SK-N-SH (cell line): ENCODE data around the gene TTYH3. TPM values are rescaled to one million over a fixed set of nuclear protein-coding genes. Genes with fewer than 3 reads are reported as not detected.

Experiments used
- CTCF ChIA-PET: fragments of 300-600, 350-600 bp; formaldehyde crosslinking; extraction: SDS; loops from one replicate; lab custom pipeline; 2021; lab: Yijun Ruan, JAX
- POLR2A ChIA-PET: fragments of 350-600 bp; sonication (Branson Sonifier 250); formaldehyde crosslinking; extraction: SDS; loops from one replicate; lab custom pipeline; 2020; ENCODE audit warnings: antibody characterized with exemption, inconsistent platforms; lab: Yijun Ruan, JAX
- DNase-seq: peaks from one replicate; pipeline ENCODE4 v3.0.0; 2012
- H2AFZ ChIP-seq: fragments of 200-600 bp; sonication (generic); 2 replicates; pipeline ENCODE4 v1.8.1; 2016; ENCODE audit warnings: antibody characterized with exemption, mild to moderate bottlenecking, low read depth
- H3F3A ChIP-seq: fragments of 200-600 bp; sonication (generic); replicated peaks from 2 replicates; pipeline ENCODE3; 2016; ENCODE audit warnings: antibody characterized with exemption, mild to moderate bottlenecking; ENCODE audit not compliant: insufficient read depth
- H3K27ac ChIP-seq, 2 experiments: fragments of 200-500 bp in 1 of 2; fragments of 200-600 bp in 1 of 2; sonication (Bioruptor generic) in 1 of 2; sonication (generic), shearing (Covaris generic) in 1 of 2; 2 replicates each; pipeline versions ENCODE4 v1.5.1 to v1.6.1; 2014 to 2016; ENCODE audit warnings: low read depth in 2 of 2, inconsistent platforms in 1 of 2, low read length in 1 of 2, mild to moderate bottlenecking in 1 of 2, mixed read lengths in 1 of 2
- H3K27me3 ChIP-seq: fragments of 200-600 bp; sonication (generic), shearing (Covaris generic); 2 replicates; pipeline ENCODE4 v1.6.1; 2016; ENCODE audit warnings: mixed run types; ENCODE audit not compliant: insufficient read depth
- H3K36me3 ChIP-seq, 2 experiments: fragments of 200-500 bp in 1 of 2; fragments of 200-600 bp in 1 of 2; sonication (Bioruptor generic) in 1 of 2; sonication (generic) in 1 of 2; replicated peaks in 1 of 2; 2 replicates each; pipeline versions ENCODE3 to v1.5.1; 2014 to 2016; ENCODE audit warnings: low read length in 1 of 2, mild to moderate bottlenecking in 1 of 2; ENCODE audit not compliant: insufficient read depth in 2 of 2, control insufficient read depth in 1 of 2
- H3K4me1 ChIP-seq, 2 experiments: fragments of 200-500 bp in 1 of 2; fragments of 200-600 bp in 1 of 2; sonication (Bioruptor generic) in 1 of 2; sonication (generic), shearing (Covaris generic) in 1 of 2; 2 replicates each; pipeline versions ENCODE4 v1.5.1 to v1.6.1; 2014 to 2016; ENCODE audit warnings: low read depth in 1 of 2, low read length in 1 of 2, mixed run types in 1 of 2; ENCODE audit not compliant: insufficient read depth in 2 of 2, control insufficient read depth in 1 of 2
- H3K4me2 ChIP-seq: fragments of 200-600 bp; sonication (generic), shearing (Covaris generic); 2 replicates; pipeline ENCODE4 v1.6.1; 2017; ENCODE audit warnings: mixed run types
- H3K4me3 ChIP-seq, 2 experiments: fragments of 200-500 bp in 1 of 2; fragments of 200-600 bp in 1 of 2; sonication (Bioruptor generic) in 1 of 2; sonication (generic), shearing (Covaris generic) in 1 of 2; 2 replicates each; pipeline versions ENCODE4 v1.5.1 to v1.8.1; 2014 to 2016; ENCODE audit warnings: low read depth in 2 of 2, inconsistent platforms in 1 of 2, low read length in 1 of 2, mild to moderate bottlenecking in 1 of 2, mixed read lengths in 1 of 2, moderate library complexity in 1 of 2
- H3K79me2 ChIP-seq: fragments of 200-600 bp; sonication (generic); 2 replicates; pipeline ENCODE4 v1.8.1; 2017; ENCODE audit warnings: mild to moderate bottlenecking; ENCODE audit not compliant: insufficient read depth
- H3K9ac ChIP-seq: fragments of 200-600 bp; sonication (generic); 2 replicates; pipeline ENCODE4 v1.6.1; 2017; ENCODE audit warnings: mixed run types
- H3K9me2 ChIP-seq: fragments of 200-600 bp; sonication (generic); 2 replicates; pipeline ENCODE4 v1.6.1; 2017; ENCODE audit warnings: mixed run types
- H3K9me3 ChIP-seq: fragments of 200-600 bp; sonication (generic); 2 replicates; pipeline ENCODE4 v1.6.1; 2017; ENCODE audit warnings: mixed run types, mild to moderate bottlenecking, moderate library complexity
- H4K20me1 ChIP-seq: fragments of 200-600 bp; sonication (generic); 2 replicates; pipeline ENCODE4 v1.6.1; 2017; ENCODE audit warnings: mild to moderate bottlenecking, mixed run types; ENCODE audit not compliant: insufficient read depth
- ELF1 ChIP-seq: IDR thresholded peaks from 2 replicates; pipeline ENCODE4 v1.4.0; 2012
- EZH2phosphoT487 ChIP-seq: fragments of 200-600 bp; sonication (generic); IDR thresholded peaks from 2 replicates; pipeline ENCODE4 v1.6.1; 2017; ENCODE audit warnings: low read depth, mixed run types, mild to moderate bottlenecking, antibody characterized with exemption, moderate library complexity, borderline replicate concordance
- FOXM1 ChIP-seq: IDR thresholded peaks from 2 replicates; pipeline ENCODE4 v1.4.0; 2012; ENCODE audit warnings: low read depth, mild to moderate bottlenecking
- GABPA ChIP-seq: IDR thresholded peaks from 2 replicates; pipeline ENCODE4 v1.4.0; 2012; ENCODE audit warnings: low read depth, mild to moderate bottlenecking
- GATA2 ChIP-seq: sonication (generic); formaldehyde crosslinking; IDR thresholded peaks from 2 replicates; pipeline ENCODE4 v1.5.0; 2020; ENCODE audit warnings: mild to moderate bottlenecking, missing genetic modification reagents
- IRF3 ChIP-seq: fragments of 150-350 bp; IDR thresholded peaks from 2 replicates; pipeline ENCODE4 v1.6.1; 2016; ENCODE audit warnings: mild to moderate bottlenecking, low read depth, low read length
- JUND ChIP-seq: IDR thresholded peaks from 2 replicates; pipeline ENCODE4 v1.4.0; 2012
- NRF1 ChIP-seq: IDR thresholded peaks from 2 replicates; pipeline ENCODE4 v1.6.1; 2012; ENCODE audit warnings: low read depth, mild to moderate bottlenecking, low read length
- REST ChIP-seq: IDR thresholded peaks from 2 replicates; pipeline ENCODE4 v1.6.1; 2012; ENCODE audit warnings: mild to moderate bottlenecking, low read depth, low read length, moderate library complexity
- SIN3A ChIP-seq: IDR thresholded peaks from 2 replicates; pipeline ENCODE4 v1.6.1; 2012; ENCODE audit warnings: low read depth, mild to moderate bottlenecking, low read length, moderate library complexity, borderline replicate concordance
- USF2 ChIP-seq: fragments of 150-350 bp; IDR thresholded peaks from 2 replicates; pipeline ENCODE4 v1.6.1; 2017; ENCODE audit warnings: antibody characterized with exemption, low read length, low read depth, borderline replicate concordance
- YY1 ChIP-seq: IDR thresholded peaks from 2 replicates; pipeline ENCODE4 v1.4.0; 2012; ENCODE audit warnings: low read depth, mild to moderate bottlenecking
- WGBS: methylation state at CpG from one replicate; pipeline ENCODE4 v1.1.6; 2017; ENCODE audit warnings: low lambda C conversion rate; 5-methylcytosine and 5-hydroxymethylcytosine counted together
- polyA plus RNA-seq, 3 experiments: library from polyadenylated mRNA; depleted of rRNA; stranded (reverse); fragments of >200 nt; gene quantifications; 2 replicates each; pipeline ENCODE4 v1.2.3, GENCODE V29; 2012

The TTYH3 gene
- polyA plus RNA-seq, 1 of the 3 experiments (the other 2 are of a cell fraction): 105 TPM

- Histone ChIP-seq H2AFZ (no peak overlapping the region), H3K4me3 (no peak overlapping the region), H3K9ac (no peak overlapping the region), H3K36me3 (peaks cover 10 to 64% of the 10 kb centered on the region in 2 experiments), H3K79me2 (no peaks in the 10 kb centered on the region), H3K27me3 (no peaks in the 10 kb centered on the region), H3K9me2 (no peaks in the 10 kb centered on the region), H3K4me2 (no peak overlapping the region), H3K27ac (no peak overlapping the region), H3K9me3 (no peaks in the 10 kb centered on the region), H4K20me1 (no peaks in the 10 kb centered on the region), H3K4me1 (no peaks in the 10 kb centered on the region; a peak in 1 of 4 replicates), H3F3A (no peaks in the 10 kb centered on the region)
- CTCF ChIA-PET: interaction anchor here (0.8 to 1.2 kb wide), 3 partner anchors 11 to 142 kb away, joined by 3 to 4 read pairs (median 3); no protein-coding TSS in a partner anchor
- TF ChIP-seq SIN3A: no peak
- no peak for TF ChIP-seq IRF3
- no peak for TF ChIP-seq JUND
- TF ChIP-seq USF2: no peak
- TF ChIP-seq GATA2: no peak
- TF ChIP-seq REST: no peak
- TF ChIP-seq FOXM1: no peak
- TF ChIP-seq YY1: no peak
- no peak for TF ChIP-seq EZH2phosphoT487
- no peak for TF ChIP-seq GABPA
- TF ChIP-seq NRF1: no peak
- no peak for TF ChIP-seq ELF1
- 92% methylated on average over 10 of the region's 10 CpGs for WGBS
- POLR2A ChIA-PET: no interaction called here
- no peak for DNase-seq
Measured at GRCh38 chr7:2594599-2594998, 37.2 kb upstream of the TTYH3 start.
